Hepatocyte (in vitro differentiated cells): Measurements from ENCODE around the gene MT4. TPM values are rescaled to one million over a fixed set of nuclear protein-coding genes. Genes with fewer than 3 reads are reported as not detected.

Source experiments
- DNase-seq: peaks from one replicate; pipeline ENCODE4 v3.0.0-alpha.2; 2016; ENCODE audit warnings: low spot score
- H2AFZ ChIP-seq: fragments of 200-600 bp; sonication (generic); 2 replicates; pipeline ENCODE4 v1.6.0; 2016; ENCODE audit warnings: antibody characterized with exemption, mild to moderate bottlenecking
- H3K27ac ChIP-seq: fragments of 200-600 bp; sonication (generic); 2 replicates; pipeline ENCODE4 v1.5.1; 2016; ENCODE audit warnings: mild to moderate bottlenecking
- H3K27me3 ChIP-seq: fragments of 200-600 bp; sonication (generic); 2 replicates; pipeline ENCODE4 v1.6.1; 2016
- H3K36me3 ChIP-seq: fragments of 200-600 bp; sonication (generic); replicated peaks from 2 replicates; pipeline ENCODE4 v1.5.1; 2016; ENCODE audit warnings: low read depth; ENCODE audit not compliant: insufficient read depth
- H3K4me1 ChIP-seq: fragments of 200-600 bp; sonication (generic); 2 replicates; pipeline ENCODE4 v1.5.1; 2016; ENCODE audit warnings: mild to moderate bottlenecking, moderate library complexity; ENCODE audit not compliant: insufficient read depth
- H3K4me2 ChIP-seq: fragments of 200-600 bp; sonication (generic); 2 replicates; pipeline ENCODE4 v1.6.0; 2016
- H3K4me3 ChIP-seq: fragments of 200-600 bp; sonication (generic); 2 replicates; pipeline ENCODE4 v1.5.1; 2016; ENCODE audit warnings: mild to moderate bottlenecking
- H3K79me2 ChIP-seq: fragments of 200-600 bp; sonication (generic); 2 replicates; pipeline ENCODE4 v1.6.0; 2017; ENCODE audit warnings: mild to moderate bottlenecking
- H3K9me2 ChIP-seq: fragments of 200-600 bp; sonication (generic); replicated peaks from 2 replicates; pipeline ENCODE4 v1.6.0; 2017; ENCODE audit warnings: mild to moderate bottlenecking; ENCODE audit not compliant: insufficient read depth
- H3K9me3 ChIP-seq: fragments of 200-600 bp; sonication (generic); 2 replicates; pipeline ENCODE4 v1.5.1; 2016; ENCODE audit warnings: low read depth, mild to moderate bottlenecking
- H4K20me1 ChIP-seq: fragments of 200-600 bp; sonication (generic); 2 replicates; pipeline ENCODE4 v1.6.0; 2016; ENCODE audit warnings: mild to moderate bottlenecking; ENCODE audit not compliant: insufficient read depth, poor library complexity, severe bottlenecking
- EZH2 ChIP-seq: fragments of 200-600 bp; sonication (generic); IDR thresholded peaks from 2 replicates; pipeline ENCODE4 v1.6.1; 2016; ENCODE audit warnings: antibody characterized with exemption, mild to moderate bottlenecking, borderline replicate concordance
- EZH2phosphoT487 ChIP-seq: fragments of 200-600 bp; sonication (generic); IDR thresholded peaks from one replicate; pipeline ENCODE4 v1.6.1; 2018; ENCODE audit warnings: antibody characterized with exemption, mild to moderate bottlenecking, low read depth, moderate library complexity; ENCODE audit not compliant: unreplicated experiment, severe bottlenecking
- WGBS: methylation state at CpG from one replicate; pipeline ENCODE4 v1.1.6; 2016; ENCODE audit warnings: low lambda C conversion rate; ENCODE audit errors: missing lambda C conversion rate; 5-methylcytosine and 5-hydroxymethylcytosine counted together
- polyA plus RNA-seq: library from polyadenylated mRNA; unstranded; fragments of >200 nt; fragmentation: Nextera tagmentation; extraction: Ambion mirVana; gene quantifications from 2 replicates; pipeline ENCODE4 v1.2.1, GENCODE V29; 2016
- total RNA-seq: library from RNA; depleted of rRNA; stranded (reverse); fragments of >200 nt; gene quantifications from 2 replicates; pipeline ENCODE4 v1.2.3, GENCODE V29; 2014
- TF ChIP-seq, protein P1 (sequence below): fragments of 200-600 bp; sonication (generic); IDR thresholded peaks from 2 replicates; pipeline ENCODE4 v1.5.1; 2016; ENCODE audit warnings: antibody characterized with exemption, mild to moderate bottlenecking; ENCODE audit not compliant: poor library complexity

The MT4 gene
- total and polyA plus RNA-seq, 2 experiments from 2014 or later = not detected

DNA sequence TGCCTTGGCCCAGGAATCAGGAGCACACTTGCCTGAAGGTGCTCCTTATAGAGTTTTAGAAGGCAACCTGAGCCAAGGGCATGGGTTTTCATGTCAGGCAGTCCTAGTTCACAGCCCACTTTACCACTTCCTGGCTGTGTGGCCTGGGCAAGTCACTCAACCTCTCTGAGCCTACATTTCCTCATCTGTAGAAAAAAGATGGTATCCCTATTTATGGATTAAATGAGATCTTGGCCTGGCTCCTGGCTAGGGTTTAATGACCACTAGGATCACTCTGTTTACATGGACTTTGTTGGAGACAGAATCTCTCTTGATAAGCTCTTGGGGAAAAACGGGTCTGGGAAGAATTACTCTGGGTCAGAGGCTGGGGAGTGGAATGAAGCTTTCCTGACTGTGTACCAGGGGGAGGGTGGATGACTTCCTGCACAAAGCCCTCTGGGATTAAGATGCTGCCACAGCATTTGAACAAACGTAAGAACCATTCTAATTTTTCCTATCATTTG, 45.8 kb downstream of the MT4 start:
- Histone ChIP-seq H4K20me1 (no peaks in the 10 kb centered on the region), H3K4me3 (no peak overlapping the region), H3K27me3 (peaks cover 4% of the 10 kb centered on the region), H3K9me2 (no peaks in the 10 kb centered on the region), H3K27ac (peak overlapping the region; percentile 12), H3K4me2 (peak overlapping the region; percentile 82), H3K79me2 (no peaks in the 10 kb centered on the region), H3K36me3 (no peaks in the 10 kb centered on the region), H3K9me3 (no peaks in the 10 kb centered on the region), H3K4me1 (peaks cover 26% of the 10 kb centered on the region), H2AFZ (no peak overlapping the region)
- 25% methylated on average over 2 of the region's 2 CpGs for WGBS
- no peak for TF ChIP-seq EZH2
- TF ChIP-seq, protein P1, sequence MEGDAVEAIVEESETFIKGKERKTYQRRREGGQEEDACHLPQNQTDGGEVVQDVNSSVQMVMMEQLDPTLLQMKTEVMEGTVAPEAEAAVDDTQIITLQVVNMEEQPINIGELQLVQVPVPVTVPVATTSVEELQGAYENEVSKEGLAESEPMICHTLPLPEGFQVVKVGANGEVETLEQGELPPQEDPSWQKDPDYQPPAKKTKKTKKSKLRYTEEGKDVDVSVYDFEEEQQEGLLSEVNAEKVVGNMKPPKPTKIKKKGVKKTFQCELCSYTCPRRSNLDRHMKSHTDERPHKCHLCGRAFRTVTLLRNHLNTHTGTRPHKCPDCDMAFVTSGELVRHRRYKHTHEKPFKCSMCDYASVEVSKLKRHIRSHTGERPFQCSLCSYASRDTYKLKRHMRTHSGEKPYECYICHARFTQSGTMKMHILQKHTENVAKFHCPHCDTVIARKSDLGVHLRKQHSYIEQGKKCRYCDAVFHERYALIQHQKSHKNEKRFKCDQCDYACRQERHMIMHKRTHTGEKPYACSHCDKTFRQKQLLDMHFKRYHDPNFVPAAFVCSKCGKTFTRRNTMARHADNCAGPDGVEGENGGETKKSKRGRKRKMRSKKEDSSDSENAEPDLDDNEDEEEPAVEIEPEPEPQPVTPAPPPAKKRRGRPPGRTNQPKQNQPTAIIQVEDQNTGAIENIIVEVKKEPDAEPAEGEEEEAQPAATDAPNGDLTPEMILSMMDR = no peak
- TF ChIP-seq EZH2phosphoT487 = no peak
- DNase-seq = peak; percentile 41

DNA sequence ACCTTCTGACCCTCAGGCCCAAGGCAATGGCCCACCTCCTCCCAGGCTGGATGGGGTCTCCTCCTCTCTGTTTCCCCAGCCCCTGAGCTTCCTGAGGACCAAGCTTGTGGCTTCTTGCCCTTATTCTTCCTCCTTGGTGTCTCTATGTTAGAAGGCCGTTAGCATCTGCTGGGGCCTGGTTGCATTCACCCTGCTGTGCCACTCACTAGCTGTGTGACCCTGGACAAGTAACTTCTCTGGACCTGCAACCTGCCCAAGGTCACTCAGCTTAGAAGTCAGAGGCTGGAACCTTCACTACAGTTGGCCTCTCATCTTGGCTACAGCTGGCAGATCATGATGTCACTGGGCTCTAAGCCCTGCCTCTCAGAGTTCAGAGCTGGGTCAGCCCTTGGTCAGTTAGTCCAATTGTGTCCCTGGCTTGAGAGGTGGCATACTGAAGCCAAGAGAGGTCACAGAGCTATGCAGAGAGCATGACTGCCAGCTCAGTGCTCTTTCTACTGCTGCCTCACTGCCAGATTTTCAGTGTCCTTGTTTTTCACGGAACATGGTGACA, 46.5 kb downstream of the MT4 start:
- no peaks in the 10 kb centered on the region for H3K36me3 ChIP-seq
- TF ChIP-seq, protein P1 = no peak
- no peak for TF ChIP-seq EZH2
- TF ChIP-seq EZH2phosphoT487 = no peak
- peak overlapping the region; percentile 12 for H3K27ac ChIP-seq
- no peaks in the 10 kb centered on the region for H4K20me1 ChIP-seq
- 89% methylated on average over 2 of the region's 2 CpGs for WGBS
- no peaks in the 10 kb centered on the region for H3K9me3 ChIP-seq
- H3K79me2 ChIP-seq = no peaks in the 10 kb centered on the region
- no peaks in the 10 kb centered on the region for H3K9me2 ChIP-seq
- H3K4me1 ChIP-seq = peaks cover 26% of the 10 kb centered on the region
- no peak overlapping the region for H2AFZ ChIP-seq
- H3K4me2 ChIP-seq = no peak overlapping the region
- H3K27me3 ChIP-seq = peaks cover 7% of the 10 kb centered on the region
- no peak overlapping the region for H3K4me3 ChIP-seq
- no peak for DNase-seq

DNA sequence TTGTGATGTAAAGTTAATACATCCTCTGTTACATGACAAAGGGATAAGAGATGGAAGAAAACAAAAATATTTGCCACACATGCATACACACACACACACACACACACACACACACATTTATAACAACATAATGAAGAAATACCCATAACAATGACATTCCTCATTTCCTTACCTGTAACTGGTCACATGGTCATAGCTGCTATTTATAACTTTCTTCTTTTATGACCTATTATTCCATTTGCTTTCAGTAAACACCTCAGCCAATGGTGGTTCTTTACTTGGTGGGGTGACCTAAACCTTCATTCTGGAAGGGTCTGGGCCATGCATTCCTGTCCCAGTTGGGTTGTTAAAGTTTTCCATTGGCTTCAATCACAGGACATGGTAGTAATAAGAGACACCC, 48.8 kb downstream of the MT4 start:
- H3K27ac ChIP-seq = no peak overlapping the region
- H3K9me3 ChIP-seq = no peaks in the 10 kb centered on the region
- H3K4me3 ChIP-seq = no peak overlapping the region
- no peaks in the 10 kb centered on the region for H4K20me1 ChIP-seq
- no peaks in the 10 kb centered on the region for H3K79me2 ChIP-seq
- no peak for DNase-seq
- no peaks in the 10 kb centered on the region for H3K9me2 ChIP-seq
- H3K36me3 ChIP-seq = no peaks in the 10 kb centered on the region
- no peak overlapping the region for H3K4me2 ChIP-seq
- peaks cover 9% of the 10 kb centered on the region for H3K4me1 ChIP-seq
- peaks cover 31% of the 10 kb centered on the region for H3K27me3 ChIP-seq
- TF ChIP-seq EZH2phosphoT487 (no peak), EZH2 (no peak)
- TF ChIP-seq, protein P1 = no peak
- no peak overlapping the region for H2AFZ ChIP-seq

DNA sequence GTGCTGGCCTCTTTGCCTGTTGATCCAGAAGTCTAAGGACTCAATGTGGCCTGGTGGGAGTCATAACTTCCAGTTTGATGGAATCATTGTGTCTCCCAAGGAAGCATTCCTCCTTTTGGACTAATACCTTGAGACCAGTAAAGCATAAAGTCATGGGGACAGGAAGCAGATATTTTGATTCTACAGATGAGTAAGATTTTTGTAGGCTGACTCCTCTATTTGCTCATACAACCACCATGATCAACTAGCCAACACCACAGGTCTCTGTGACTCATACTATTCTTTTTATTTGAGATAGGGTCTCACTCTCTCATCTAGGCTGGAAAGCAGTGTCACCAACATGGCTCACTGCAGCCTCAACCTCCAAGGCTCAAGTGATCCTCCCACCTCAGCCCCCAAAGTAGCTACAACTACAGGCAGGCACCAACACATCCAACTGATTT, 49.7 kb downstream of the MT4 start:
- TF ChIP-seq EZH2 = no peak
- no peak for TF ChIP-seq EZH2phosphoT487
- TF ChIP-seq, protein P1 = no peak
- Histone ChIP-seq H2AFZ (no peak overlapping the region), H3K79me2 (no peaks in the 10 kb centered on the region), H4K20me1 (no peaks in the 10 kb centered on the region), H3K4me1 (peaks cover under 1% of the 10 kb centered on the region), H3K4me2 (no peak overlapping the region), H3K4me3 (no peak overlapping the region), H3K9me3 (no peaks in the 10 kb centered on the region), H3K27me3 (peaks cover 39% of the 10 kb centered on the region), H3K9me2 (no peaks in the 10 kb centered on the region), H3K27ac (no peak overlapping the region), H3K36me3 (no peaks in the 10 kb centered on the region)
- no peak for DNase-seq
